H1 (cell line): Measurements from ENCODE around the gene PNPLA4. TPM values are rescaled to one million over a fixed set of nuclear protein-coding genes. Genes with fewer than 3 reads are reported as not detected.

Experiments used
- CTCF ChIA-PET: fragments of 300-600 bp; sonication (Branson Sonifier 250); formaldehyde crosslinking; loops from one replicate; lab custom pipeline; 2021; ENCODE audit not compliant: partially characterized antibody; lab: Charles Lee
- POLR2A ChIA-PET: fragments of 300-600 bp; sonication (Branson Sonifier 250); formaldehyde crosslinking; loops from one replicate; lab custom pipeline; 2021; ENCODE audit warnings: inconsistent platforms; ENCODE audit not compliant: partially characterized antibody; lab: Charles Lee
- DNase-seq, 2 experiments: peaks; one replicate each; pipeline versions ENCODE4 v3.0.0 to v3.0.0-alpha.2; 2010 to 2022; ENCODE audit warnings: low spot score in 2 of 2, low read depth in 1 of 2, mixed read lengths in 1 of 2
- FAIRE-seq: peaks from 2 replicates; lab custom pipeline; 2011; peaks lifted over from hg19 to GRCh38; lab: Jason Lieb, UNC
- H2AFZ ChIP-seq: 2 replicates; pipeline ENCODE4 v1.8.1; 2012; ENCODE audit warnings: low read length, inconsistent platforms
- H2AK5ac ChIP-seq: 2 replicates; pipeline ENCODE4 v1.6.1; 2013; ENCODE audit warnings: low read depth, low read length
- H2BK120ac ChIP-seq: replicated peaks from 2 replicates; pipeline ENCODE3; 2013; ENCODE audit warnings: low read depth, low read length, inconsistent platforms
- H2BK12ac ChIP-seq: 2 replicates; pipeline ENCODE4 v1.6.1; 2013; ENCODE audit warnings: low read depth, low read length
- H2BK15ac ChIP-seq: 2 replicates; pipeline ENCODE4 v1.6.1; 2013; ENCODE audit warnings: low read length
- H2BK20ac ChIP-seq: 2 replicates; pipeline ENCODE4 v1.6.1; 2013; ENCODE audit warnings: low read length
- H2BK5ac ChIP-seq: 2 replicates; pipeline ENCODE4 v1.6.1; 2013; ENCODE audit warnings: low read depth, low read length
- H3K14ac ChIP-seq: 2 replicates; pipeline ENCODE4 v1.6.1; 2013; ENCODE audit warnings: inconsistent platforms; ENCODE audit not compliant: insufficient read length
- H3K18ac ChIP-seq: 2 replicates; pipeline ENCODE4 v1.6.1; 2013; ENCODE audit warnings: low read length; ENCODE audit errors: extremely low read depth
- H3K23ac ChIP-seq: 2 replicates; pipeline ENCODE4 v1.6.1; 2013; ENCODE audit warnings: inconsistent platforms; ENCODE audit not compliant: insufficient read length
- H3K23me2 ChIP-seq: 2 replicates; pipeline ENCODE4 v1.6.1; 2013; ENCODE audit warnings: low read depth, low read length
- H3K27ac ChIP-seq: 2 replicates; pipeline ENCODE4 v1.6.1; 2011; ENCODE audit warnings: low read depth, low read length, inconsistent platforms
- H3K27me3 ChIP-seq, 4 experiments: replicated peaks in 1 of 4; 1 replicate in 1 of 4; 2 replicates in 3 of 4; pipeline versions ENCODE4 v1.6.1 to v1.8.1; 2011 to 2013; ENCODE audit warnings: low read length in 3 of 4, mild to moderate bottlenecking in 3 of 4, inconsistent platforms in 2 of 4, mixed read lengths in 2 of 4, moderate library complexity in 1 of 4; ENCODE audit not compliant: control insufficient read depth in 3 of 4, insufficient read depth in 3 of 4; ENCODE audit errors: extremely low read depth in 1 of 4
- H3K36me3 ChIP-seq, 4 experiments: 2 replicates each; pipeline versions ENCODE4 v1.6.1 to v1.8.1; 2011 to 2013; ENCODE audit warnings: mild to moderate bottlenecking in 4 of 4, low read length in 3 of 4, moderate library complexity in 2 of 4, control low read depth in 1 of 4, inconsistent platforms in 1 of 4; ENCODE audit not compliant: insufficient read depth in 4 of 4, control insufficient read depth in 2 of 4
- H3K4ac ChIP-seq: replicated peaks from 2 replicates; pipeline ENCODE3; 2013; ENCODE audit warnings: low read length, low read depth, mixed read lengths, inconsistent platforms; ENCODE audit not compliant: insufficient read length
- H3K4me1 ChIP-seq, 4 experiments: replicated peaks in 1 of 4; 1 replicate in 1 of 4; 2 replicates in 3 of 4; pipeline versions ENCODE4 v1.6.1 to v1.8.1; 2011 to 2013; ENCODE audit warnings: low read length in 3 of 4, inconsistent platforms in 2 of 4, mixed read lengths in 1 of 4; ENCODE audit not compliant: insufficient read depth in 4 of 4, control insufficient read depth in 3 of 4
- H3K4me2 ChIP-seq, 2 experiments: 2 replicates each; pipeline versions ENCODE4 v1.6.1 to v1.8.1; 2011 to 2013; ENCODE audit warnings: low read depth in 2 of 2, low read length in 2 of 2, control low read depth in 1 of 2, inconsistent platforms in 1 of 2, mild to moderate bottlenecking in 1 of 2; ENCODE audit not compliant: insufficient read depth in 1 of 2
- H3K4me3 ChIP-seq, 4 experiments: fragments of 200-600, 300-600 bp in 1 of 4; sonication (generic), shearing (Covaris generic), sonication (Bioruptor Twin) in 1 of 4; 2 replicates each; pipeline versions ENCODE4 v1.5.1 to v1.8.1; 2011 to 2016; ENCODE audit warnings: low read length in 4 of 4, low read depth in 3 of 4, control low read depth in 2 of 4, inconsistent platforms in 2 of 4, mild to moderate bottlenecking in 2 of 4, mixed read lengths in 1 of 4, moderate library complexity in 1 of 4; ENCODE audit not compliant: insufficient read depth in 2 of 4; ENCODE audit errors: extremely low read depth in 1 of 4
- H3K56ac ChIP-seq: replicated peaks from 2 replicates; pipeline ENCODE3; 2013; ENCODE audit warnings: low read depth, mild to moderate bottlenecking, mixed read lengths, low read length, inconsistent platforms; ENCODE audit not compliant: insufficient read length
- H3K79me1 ChIP-seq: 2 replicates; pipeline ENCODE4 v1.6.1; 2013; ENCODE audit warnings: low read depth, low read length, control low read depth
- H3K79me2 ChIP-seq, 2 experiments: 2 replicates each; pipeline versions ENCODE4 v1.6.1 to v1.8.1; 2012 to 2013; ENCODE audit warnings: low read length in 2 of 2, mild to moderate bottlenecking in 2 of 2, inconsistent platforms in 1 of 2; ENCODE audit not compliant: insufficient read depth in 2 of 2, control insufficient read depth in 1 of 2
- H3K9ac ChIP-seq, 4 experiments: replicated peaks in 1 of 4; 1 replicate in 1 of 4; 2 replicates in 3 of 4; pipeline versions ENCODE4 v1.6.1 to v1.8.1; 2011 to 2013; ENCODE audit warnings: low read depth in 3 of 4, low read length in 3 of 4, control low read depth in 2 of 4, mild to moderate bottlenecking in 2 of 4, moderate library complexity in 2 of 4, inconsistent platforms in 1 of 4; ENCODE audit errors: extremely low read depth in 1 of 4
- H3K9me3 ChIP-seq, 2 experiments: 2 replicates each; pipeline versions ENCODE4 v1.6.1 to v1.8.1; 2012 to 2013; ENCODE audit warnings: mild to moderate bottlenecking in 2 of 2, moderate library complexity in 2 of 2, control low read depth in 1 of 2, inconsistent platforms in 1 of 2, low read depth in 1 of 2, low read length in 1 of 2, mixed read lengths in 1 of 2; ENCODE audit not compliant: insufficient read depth in 2 of 2
- H4K20me1 ChIP-seq, 2 experiments: replicated peaks in 1 of 2; 2 replicates each; pipeline versions ENCODE3 to v1.8.1; 2011 to 2013; ENCODE audit warnings: inconsistent platforms in 2 of 2, low read length in 2 of 2, mild to moderate bottlenecking in 1 of 2; ENCODE audit not compliant: insufficient read depth in 2 of 2, control insufficient read depth in 1 of 2
- H4K5ac ChIP-seq: 2 replicates; pipeline ENCODE4 v1.6.1; 2013; ENCODE audit warnings: low read length, low read depth, mixed read lengths, inconsistent platforms; ENCODE audit not compliant: insufficient read length
- H4K8ac ChIP-seq: 2 replicates; pipeline ENCODE4 v1.8.0; 2013; ENCODE audit warnings: mild to moderate bottlenecking, moderate library complexity, low read length, inconsistent platforms; ENCODE audit not compliant: insufficient read depth; ENCODE audit errors: extremely low read depth
- H4K91ac ChIP-seq: replicated peaks from 2 replicates; pipeline ENCODE3; 2013; ENCODE audit warnings: low read length, mixed read lengths, inconsistent platforms; ENCODE audit not compliant: insufficient read length
- ATF3 ChIP-seq: IDR thresholded peaks from 2 replicates; pipeline ENCODE4 v1.6.1; 2011; ENCODE audit warnings: low read depth, mild to moderate bottlenecking, low read length; ENCODE audit not compliant: insufficient read depth
- GABPA ChIP-seq: IDR thresholded peaks from 2 replicates; pipeline ENCODE4 v1.6.1; 2011; ENCODE audit warnings: mild to moderate bottlenecking, low read length, moderate library complexity, borderline replicate concordance; ENCODE audit not compliant: insufficient read depth
- JUND ChIP-seq: IDR thresholded peaks from 2 replicates; pipeline ENCODE4 v1.6.1; 2011; ENCODE audit warnings: mild to moderate bottlenecking, improper control_type of control experiment, low read length
- SIRT6 ChIP-seq: IDR thresholded peaks from one replicate; pipeline ENCODE4 v1.7.1; 2012; ENCODE audit warnings: low read length, inconsistent platforms
- TBP ChIP-seq: IDR thresholded peaks from 2 replicates; pipeline ENCODE4 v1.6.1; 2011; ENCODE audit warnings: low read depth, low read length, improper control_type of control experiment
- WGBS, 2 experiments: shearing (Covaris generic) in 1 of 2; methylation state at CpG; one replicate each; pipeline versions ENCODE4 v1.1.6 to v1.1.7; 2013 to 2015; ENCODE audit warnings: low lambda C conversion rate in 2 of 2, mixed read lengths in 2 of 2, inconsistent platforms in 1 of 2, low coverage in 1 of 2, missing lambda C conversion rate in 1 of 2; ENCODE audit not compliant: insufficient replicate concordance in 2 of 2, insufficient coverage in 1 of 2, insufficient read length in 1 of 2; ENCODE audit errors: extremely low coverage in 1 of 2, missing lambda C conversion rate in 1 of 2; 5-methylcytosine and 5-hydroxymethylcytosine counted together
- polyA plus RNA-seq, 7 experiments: library from polyadenylated mRNA; depleted of rRNA in 3 of 7; stranded (reverse) in 5 of 7; unstranded in 2 of 7; fragments of >200 nt in 5 of 7; fragments of 200-250 nt in 2 of 7; gene quantifications; 1 replicate in 5 of 7; 2 replicates in 1 of 7; 4 replicates in 1 of 7; pipeline versions ENCODE4 v1.2.1 to v1.2.3, GENCODE V29; 2011 to 2013; ENCODE audit warnings: missing spikeins in 2 of 7, mixed read lengths in 2 of 7
- total RNA-seq: library from RNA; stranded (reverse); fragmentation: NEBNext Ultra II Directional; extraction: Animal tissue kit (Norgen Biotek cat#: 25700); gene quantifications from 2 replicates; pipeline ENCODE4 v1.2.1, GENCODE V29; 2021

PNPLA4 gene
- total and polyA plus RNA-seq, 2 of the 8 experiments (the other 6 are each of a cell fraction or from before 2014, with no cell fraction given), result 14.3 to 18.2 TPM

GRCh38 chrX:7889135-7889534, 38.1 kb downstream of the PNPLA4 start:
- Histone ChIP-seq H4K5ac (no peak overlapping the region), H3K79me2 (no peaks in the 10 kb centered on the region), H3K18ac (no peak overlapping the region), H3K9ac (no peak overlapping the region), H2AK5ac (no peak overlapping the region), H3K14ac (no peak overlapping the region), H2BK12ac (no peak overlapping the region), H3K56ac (no peak overlapping the region), H3K4ac (no peak overlapping the region), H4K8ac (no peak overlapping the region), H3K36me3 (no peaks in the 10 kb centered on the region), H2BK120ac (no peak overlapping the region), H3K4me3 (no peak overlapping the region), H3K23ac (no peak overlapping the region), H2BK15ac (no peak overlapping the region), H3K23me2 (no peaks in the 10 kb centered on the region), H3K4me2 (no peak overlapping the region), H3K27me3 (no peaks in the 10 kb centered on the region), H4K91ac (no peak overlapping the region), H3K4me1 (no peaks in the 10 kb centered on the region), H3K79me1 (no peaks in the 10 kb centered on the region), H3K27ac (no peak overlapping the region), H2AFZ (no peak overlapping the region), H4K20me1 (no peaks in the 10 kb centered on the region), H2BK20ac (no peak overlapping the region), H2BK5ac (no peak overlapping the region), H3K9me3 (no peaks in the 10 kb centered on the region)
- TF ChIP-seq GABPA (no peak), ATF3 (no peak), TBP (no peak), SIRT6 (no peak), JUND (no peak)
- FAIRE-seq (no peak), DNase-seq (no peak)
- POLR2A ChIA-PET, result no interaction called here
- CTCF ChIA-PET, result no interaction called here
- WGBS, 2 experiments, result 100% methylated on average over 2 of the region's 2 CpGs; no CpG with 5 or more reads in 1 of the 2 experiments
